HEK293 (cell line): Measurements from ENCODE around the gene ACTR6.

Source experiments
- CTCF ChIA-PET: fragments of 350-600 bp; formaldehyde crosslinking; extraction: SDS; loops from one replicate; lab custom pipeline; 2021; ENCODE audit warnings: antibody characterized with exemption; lab: Yijun Ruan, JAX
- POLR2A ChIA-PET: fragments of 300-600 bp; formaldehyde crosslinking; extraction: SDS; loops from one replicate; lab custom pipeline; 2020; ENCODE audit warnings: antibody characterized with exemption, inconsistent platforms; lab: Yijun Ruan, JAX
- H3K27ac ChIP-seq: fragments of 200-500 bp; sonication (Bioruptor generic); 2 replicates; pipeline ENCODE4 v1.5.1; 2014; ENCODE audit warnings: low read depth, low read length, control low read depth, inconsistent platforms; ENCODE audit errors: extremely low read depth
- H3K36me3 ChIP-seq, 2 experiments: fragments of 200-500 bp in 1 of 2; sonication (Bioruptor generic) in 1 of 2; 1 replicate in 1 of 2; 2 replicates in 1 of 2; pipeline ENCODE4 v1.5.1; 2014 to 2017; ENCODE audit warnings: inconsistent platforms in 2 of 2, low read length in 2 of 2; ENCODE audit not compliant: control insufficient read depth in 2 of 2, insufficient read depth in 1 of 2
- H3K4me1 ChIP-seq: fragments of 200-500 bp; sonication (Bioruptor generic); 2 replicates; pipeline ENCODE4 v1.5.1; 2014; ENCODE audit warnings: mild to moderate bottlenecking, low read length, inconsistent platforms; ENCODE audit not compliant: control insufficient read depth, insufficient read depth
- H3K4me3 ChIP-seq: 2 replicates; pipeline ENCODE4 v1.5.1; 2011; ENCODE audit warnings: low read depth, mild to moderate bottlenecking, control low read depth, low read length, moderate library complexity
- H3K9me3 ChIP-seq: fragments of 200-500 bp; sonication (Bioruptor generic); 2 replicates; pipeline ENCODE4 v1.5.1; 2014; ENCODE audit warnings: low read depth, low read length, inconsistent platforms; ENCODE audit not compliant: control insufficient read depth, insufficient read depth
- BCL11B ChIP-seq: fragments of 450-650 bp; formaldehyde crosslinking; IDR thresholded peaks from 2 replicates; pipeline ENCODE4 v1.5.1; 2016; ENCODE audit warnings: low read depth, missing biosample characterization, missing genetic modification characterization
- CTCF ChIP-seq: fragments of 450-650 bp; formaldehyde crosslinking; IDR thresholded peaks from 2 replicates; pipeline ENCODE4 v1.5.1; 2016; ENCODE audit warnings: missing biosample characterization, missing genetic modification characterization
- FEZF1 ChIP-seq: fragments of 450-650 bp; formaldehyde crosslinking; IDR thresholded peaks from 2 replicates; pipeline ENCODE4 v1.5.1; 2016; ENCODE audit warnings: missing biosample characterization, missing genetic modification characterization
- KLF16 ChIP-seq: fragments of 450-650 bp; formaldehyde crosslinking; IDR thresholded peaks from 2 replicates; pipeline ENCODE4 v1.5.1; 2017; ENCODE audit warnings: missing biosample characterization, missing genetic modification characterization
- KLF17 ChIP-seq: fragments of 450-650 bp; formaldehyde crosslinking; IDR thresholded peaks from 2 replicates; pipeline ENCODE4 v1.5.1; 2016; ENCODE audit warnings: missing biosample characterization, missing genetic modification characterization
- KLF9 ChIP-seq: fragments of 450-650 bp; formaldehyde crosslinking; IDR thresholded peaks from 2 replicates; pipeline ENCODE4 v1.5.1; 2016; ENCODE audit warnings: missing biosample characterization, missing genetic modification characterization, low read depth
- PRDM10 ChIP-seq: fragments of 450-650 bp; formaldehyde crosslinking; IDR thresholded peaks from 2 replicates; pipeline ENCODE4 v1.5.1; 2016; ENCODE audit warnings: missing biosample characterization, missing genetic modification characterization
- PRDM4 ChIP-seq: fragments of 450-650 bp; formaldehyde crosslinking; IDR thresholded peaks from 2 replicates; pipeline ENCODE4 v1.5.1; 2017; ENCODE audit warnings: missing biosample characterization, missing genetic modification characterization
- SP3 ChIP-seq: fragments of 450-650 bp; formaldehyde crosslinking; IDR thresholded peaks from 2 replicates; pipeline ENCODE4 v1.5.1; 2016; ENCODE audit warnings: missing biosample characterization, missing genetic modification characterization
- YY2 ChIP-seq: fragments of 450-650 bp; formaldehyde crosslinking; IDR thresholded peaks from 2 replicates; pipeline ENCODE4 v1.5.1; 2016; ENCODE audit warnings: missing biosample characterization, missing genetic modification characterization
- ZBTB11 ChIP-seq: fragments of 450-650 bp; formaldehyde crosslinking; conservative IDR thresholded peaks from 2 replicates; pipeline ENCODE4 v1.5.1; 2016; ENCODE audit warnings: low read depth, missing biosample characterization, missing genetic modification characterization
- ZFHX2 ChIP-seq: fragments of 450-650 bp; formaldehyde crosslinking; conservative IDR thresholded peaks from 2 replicates; pipeline ENCODE4 v1.5.1; 2016; ENCODE audit warnings: missing biosample characterization, missing genetic modification characterization
- ZNF10 ChIP-seq: fragments of 450-650 bp; formaldehyde crosslinking; IDR thresholded peaks from 2 replicates; pipeline ENCODE4 v1.5.1; 2017; ENCODE audit warnings: missing biosample characterization, missing genetic modification characterization
- ZNF146 ChIP-seq: fragments of 450-650 bp; formaldehyde crosslinking; IDR thresholded peaks from 2 replicates; pipeline ENCODE4 v1.5.1; 2016; ENCODE audit warnings: missing biosample characterization, missing genetic modification characterization
- ZNF169 ChIP-seq: fragments of 450-650 bp; formaldehyde crosslinking; IDR thresholded peaks from 2 replicates; pipeline ENCODE4 v1.5.1; 2016; ENCODE audit warnings: missing biosample characterization, missing genetic modification characterization
- ZNF2 ChIP-seq: fragments of 450-650 bp; formaldehyde crosslinking; IDR thresholded peaks from 2 replicates; pipeline ENCODE4 v1.5.1; 2016; ENCODE audit warnings: missing biosample characterization, missing genetic modification characterization
- ZNF248 ChIP-seq: fragments of 450-650 bp; formaldehyde crosslinking; IDR thresholded peaks from 2 replicates; pipeline ENCODE4 v1.5.1; 2017; ENCODE audit warnings: missing biosample characterization, missing genetic modification characterization
- ZNF366 ChIP-seq: fragments of 450-650 bp; formaldehyde crosslinking; conservative IDR thresholded peaks from 2 replicates; pipeline ENCODE4 v1.5.1; 2016; ENCODE audit warnings: missing biosample characterization, missing genetic modification characterization
- ZNF423 ChIP-seq: fragments of 450-650 bp; formaldehyde crosslinking; IDR thresholded peaks from 2 replicates; pipeline ENCODE4 v1.5.1; 2016; ENCODE audit warnings: missing biosample characterization, missing genetic modification characterization
- ZNF544 ChIP-seq: fragments of 450-650 bp; formaldehyde crosslinking; IDR thresholded peaks from 2 replicates; pipeline ENCODE4 v1.5.0; 2017; ENCODE audit warnings: missing biosample characterization, missing genetic modification characterization
- ZNF561 ChIP-seq: fragments of 450-650 bp; IDR thresholded peaks from 2 replicates; pipeline ENCODE4 v1.5.1; 2018; ENCODE audit warnings: missing biosample characterization, missing genetic modification characterization, borderline replicate concordance
- ZNF610 ChIP-seq: fragments of 450-650 bp; formaldehyde crosslinking; IDR thresholded peaks from 2 replicates; pipeline ENCODE4 v1.5.1; 2016; ENCODE audit warnings: missing biosample characterization, missing genetic modification characterization, borderline replicate concordance
- ZNF792 ChIP-seq: fragments of 450-650 bp; formaldehyde crosslinking; IDR thresholded peaks from 2 replicates; pipeline ENCODE4 v1.5.1; 2016; ENCODE audit warnings: missing biosample characterization, missing genetic modification characterization
- ZSCAN23 ChIP-seq: fragments of 450-650 bp; formaldehyde crosslinking; IDR thresholded peaks from 2 replicates; pipeline ENCODE4 v1.5.1; 2016; ENCODE audit warnings: missing biosample characterization, missing genetic modification characterization

Gene ACTR6

GRCh38 chr12:100163416-100164152 is 37.0 kb upstream of the ACTR6 start (continued):
- TF ChIP-seq KLF9 (tag by site-specific recombination), result peak; percentile 75
- peak; percentile 38; the same call in 1 of the 2 replicates for TF ChIP-seq FEZF1 (tag by site-specific recombination)
- TF ChIP-seq ZNF248 (tag by site-specific recombination), result no peak
- TF ChIP-seq ZNF544 (tag by site-specific recombination), result no peak
- TF ChIP-seq YY2 (tag by site-specific recombination), result no peak
- peak; percentile 78 for TF ChIP-seq CTCF (tag by site-specific recombination)
- TF ChIP-seq ZNF610 (tag by site-specific recombination), result no peak
- TF ChIP-seq ZNF423 (tag by site-specific recombination), result 0 out of 2 replicates have a peak, but pooled peaks have one; percentile 31
- no peak for TF ChIP-seq ZFHX2 (tag by site-specific recombination)
- TF ChIP-seq ZNF366, result no peak
- no peak for TF ChIP-seq ZNF169 (tag by site-specific recombination)
- no peak for TF ChIP-seq ZNF792 (tag by site-specific recombination)
- TF ChIP-seq BCL11B (tag by site-specific recombination), result no peak
- 0 out of 2 replicates have a peak, but pooled peaks have one; percentile 29 for TF ChIP-seq KLF16 (tag by site-specific recombination)
- no peak for TF ChIP-seq ZBTB11 (tag by site-specific recombination)
- TF ChIP-seq ZNF146 (tag by site-specific recombination), result no peak
- TF ChIP-seq ZNF2 (tag by site-specific recombination), result no peak

- Histone ChIP-seq H3K4me3 (no peak overlapping the region), H3K36me3 (no peaks in the 10 kb centered on the region), H3K9me3 (no peaks in the 10 kb centered on the region), H3K4me1 (0 out of 2 replicates have a peak, but pooled peaks cover 5% of the 10 kb centered on the region), H3K27ac (no peak overlapping the region)
- POLR2A ChIA-PET, result interaction anchor here (0.6 to 1.0 kb wide), 2 partner anchors 20 to 37 kb away, joined by 3 to 4 read pairs; partner anchors contain the start of gene ACTR6
- CTCF ChIA-PET, result interaction anchor here (0.6 to 3.6 kb wide), 2 partner anchors 10 to 25 kb away, joined by 3 to 27 read pairs; no protein-coding TSS in a partner anchor
- TF ChIP-seq PRDM4 (tag by site-specific recombination) (no peak), ZNF561 (tag by site-specific recombination) (no peak), KLF17 (tag by site-specific recombination) (no peak), ZSCAN23 (tag by site-specific recombination) (no peak), SP3 (peak; percentile 3; the same call in 1 of the 2 replicates), ZNF10 (tag by site-specific recombination) (peak; percentile 72; the same call in 1 of the 2 replicates), PRDM10 (tag by site-specific recombination) (no peak)
Measured at GRCh38 chr12:100164153-100164704, 36.4 kb upstream of the ACTR6 start.
